Tibial nerve (tissue), 4 donors: Measurements from ENCODE around the gene CCR5AS.
A peak's percentile ranks its signal among the peaks of the same experiment; 100 is the strongest.

Experiments
- DNase-seq, 2 donors: peaks; one replicate each; pipeline ENCODE4 v3.0.0-alpha.2; 2019; ENCODE audit warnings: low spot score in 2 of 2
- H3K27ac ChIP-seq, 4 donors: fragments of 200-600 bp; sonication (generic) in 3 of 4; one replicate each; pipeline ENCODE4 v1.5.1; 2017 to 2019; ENCODE audit warnings: mild to moderate bottlenecking in 1 of 4
- H3K27me3 ChIP-seq, 2 donors: fragments of 200-600 bp; sonication (generic) in 1 of 2; one replicate each; pipeline versions ENCODE4 v1.5.1 to v1.6.0; 2017 to 2019
- H3K36me3 ChIP-seq, 3 donors: fragments of 200-600 bp; sonication (generic); one replicate each; pipeline ENCODE4 v1.5.1; 2018 to 2019
- H3K4me1 ChIP-seq, 4 donors: fragments of 200-600 bp; sonication (generic) in 3 of 4; one replicate each; pipeline ENCODE4 v1.5.1; 2017 to 2019
- H3K4me3 ChIP-seq, 4 donors: fragments of 200-600 bp; sonication (generic) in 3 of 4; one replicate each; pipeline ENCODE4 v1.5.1; 2017 to 2019; ENCODE audit warnings: mild to moderate bottlenecking in 1 of 4, moderate library complexity in 1 of 4
- H3K9me3 ChIP-seq, 4 donors: fragments of 200-600 bp; sonication (generic) in 3 of 4; one replicate each; pipeline ENCODE4 v1.5.1; 2017 to 2019
- EP300 ChIP-seq, 2 donors: sonication (generic); formaldehyde crosslinking; IDR thresholded peaks; one replicate each; pipeline ENCODE4 v1.6.1; 2017; ENCODE audit warnings: antibody characterized with exemption in 2 of 2, mild to moderate bottlenecking in 1 of 2
- POLR2A ChIP-seq, 2 donors: fragments of 450-650 bp; IDR thresholded peaks; one replicate each; pipeline ENCODE4 v1.6.1; 2017; ENCODE audit warnings: antibody characterized with exemption in 2 of 2, mild to moderate bottlenecking in 2 of 2, moderate library complexity in 2 of 2
- WGBS, 2 donors: methylation state at CpG; one replicate each; pipeline ENCODE4 v1.1.5; 2018; 5-methylcytosine and 5-hydroxymethylcytosine counted together
- TF ChIP-seq, protein P1 (sequence below), 5 experiments: fragments of 200-600 bp in 3 of 5; fragments of 450-650 bp in 2 of 5; sonication (generic) in 3 of 5; IDR thresholded peaks; one replicate each; pipeline ENCODE4 v1.5.1; 2016 to 2019; ENCODE audit warnings: antibody characterized with exemption in 5 of 5, mild to moderate bottlenecking in 3 of 5, moderate library complexity in 2 of 5

CCR5AS gene

DNA sequence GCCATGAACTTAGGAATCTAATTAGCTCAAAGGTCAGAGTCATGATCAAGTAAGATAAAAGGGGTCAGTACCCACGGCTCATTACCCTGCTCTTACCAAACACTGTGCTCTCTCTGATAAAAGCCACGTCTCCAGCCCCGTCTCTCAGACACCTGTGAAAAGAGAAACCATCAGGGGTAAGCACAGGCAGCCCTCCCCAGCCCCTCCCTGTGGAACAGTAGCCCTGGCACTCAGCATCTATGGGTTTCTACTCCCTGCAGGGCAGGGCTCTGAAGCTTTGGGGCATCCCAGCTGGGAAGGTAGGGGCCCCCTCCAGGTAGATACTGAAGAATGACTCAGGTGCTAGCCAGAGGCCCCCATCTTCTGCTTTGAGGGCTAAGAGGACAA is 47.3 kb upstream of the CCR5AS start:
- Histone ChIP-seq H3K36me3 (no peaks in the 10 kb centered on the region), H3K27ac (no peak overlapping the region), H3K27me3 (peaks cover 0 to 5% of the 10 kb centered on the region in 2 donors), H3K4me1 (no peaks in the 10 kb centered on the region), H3K4me3 (no peak overlapping the region), H3K9me3 (no peaks in the 10 kb centered on the region)
- no peak for DNase-seq
- WGBS, 2 donors: 35 to 44% methylated on average over 3 of the region's 3 CpGs
- TF ChIP-seq, protein P1, sequence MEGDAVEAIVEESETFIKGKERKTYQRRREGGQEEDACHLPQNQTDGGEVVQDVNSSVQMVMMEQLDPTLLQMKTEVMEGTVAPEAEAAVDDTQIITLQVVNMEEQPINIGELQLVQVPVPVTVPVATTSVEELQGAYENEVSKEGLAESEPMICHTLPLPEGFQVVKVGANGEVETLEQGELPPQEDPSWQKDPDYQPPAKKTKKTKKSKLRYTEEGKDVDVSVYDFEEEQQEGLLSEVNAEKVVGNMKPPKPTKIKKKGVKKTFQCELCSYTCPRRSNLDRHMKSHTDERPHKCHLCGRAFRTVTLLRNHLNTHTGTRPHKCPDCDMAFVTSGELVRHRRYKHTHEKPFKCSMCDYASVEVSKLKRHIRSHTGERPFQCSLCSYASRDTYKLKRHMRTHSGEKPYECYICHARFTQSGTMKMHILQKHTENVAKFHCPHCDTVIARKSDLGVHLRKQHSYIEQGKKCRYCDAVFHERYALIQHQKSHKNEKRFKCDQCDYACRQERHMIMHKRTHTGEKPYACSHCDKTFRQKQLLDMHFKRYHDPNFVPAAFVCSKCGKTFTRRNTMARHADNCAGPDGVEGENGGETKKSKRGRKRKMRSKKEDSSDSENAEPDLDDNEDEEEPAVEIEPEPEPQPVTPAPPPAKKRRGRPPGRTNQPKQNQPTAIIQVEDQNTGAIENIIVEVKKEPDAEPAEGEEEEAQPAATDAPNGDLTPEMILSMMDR (IDR thresholded peaks at IDR 0.05): no peak
- TF ChIP-seq EP300 (IDR thresholded peaks at IDR 0.05): no peak
- no peak for TF ChIP-seq POLR2A (IDR thresholded peaks at IDR 0.05)

GRCh38 chr3:46453526-46454208 is 46.8 kb upstream of the CCR5AS start:
- no peak for DNase-seq
- no peak for TF ChIP-seq EP300 (IDR thresholded peaks at IDR 0.05)
- Histone ChIP-seq H3K27me3 (peaks cover 0 to 5% of the 10 kb centered on the region in 2 donors), H3K9me3 (no peaks in the 10 kb centered on the region), H3K27ac (no peak overlapping the region), H3K4me3 (no peak overlapping the region), H3K36me3 (no peaks in the 10 kb centered on the region), H3K4me1 (no peaks in the 10 kb centered on the region)
- WGBS, 2 donors: 67 to 80% methylated on average over 6 to 7 of the region's 7 CpGs

DNA sequence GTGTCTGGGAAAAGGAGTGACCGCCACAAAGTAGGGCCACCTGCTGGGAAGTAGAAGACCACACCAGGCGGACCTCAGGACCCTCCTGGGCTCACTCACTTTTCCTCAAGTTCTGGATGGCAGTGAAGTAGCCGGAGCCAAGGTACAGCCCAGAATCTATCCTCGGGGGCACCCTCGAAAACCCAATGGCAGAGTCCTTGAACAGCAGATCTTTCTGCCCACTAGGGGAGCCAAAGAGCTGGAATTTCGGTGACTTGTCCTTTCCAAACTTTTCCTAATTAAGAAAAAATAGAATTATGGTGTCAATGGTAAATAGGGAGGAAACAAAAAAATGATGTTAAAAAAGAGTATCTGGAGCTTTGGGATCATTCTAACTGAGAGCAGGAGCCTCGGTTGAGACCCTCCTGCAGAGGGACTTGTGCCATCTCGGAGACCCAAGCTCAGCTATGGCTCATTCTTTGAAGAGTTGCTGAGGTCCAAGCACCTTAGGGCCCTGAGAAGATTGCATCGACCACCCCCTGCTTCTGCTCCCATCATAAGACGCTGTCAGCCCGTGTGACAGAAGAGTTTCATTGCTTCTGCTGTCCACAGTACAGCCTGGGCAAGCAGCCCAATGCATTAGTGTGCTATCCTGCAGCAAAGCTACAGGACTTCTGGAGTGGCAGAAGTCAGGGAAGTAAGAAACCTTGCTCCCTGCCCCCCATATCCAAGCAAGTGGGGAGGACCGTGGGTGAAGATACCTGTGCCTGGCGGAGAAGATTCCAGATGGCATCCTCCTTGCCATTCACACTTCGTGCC is 43.1 kb upstream of the CCR5AS start:
- DNase-seq: no peak
- Histone ChIP-seq H3K4me3 (no peak overlapping the region), H3K36me3 (no peaks in the 10 kb centered on the region), H3K9me3 (no peaks in the 10 kb centered on the region), H3K27me3 (peaks cover 0 to 5% of the 10 kb centered on the region in 2 donors), H3K27ac (no peak overlapping the region), H3K4me1 (no peaks in the 10 kb centered on the region)
- 63 to 71% methylated on average over 14 of the region's 14 CpGs for WGBS, 2 donors
- TF ChIP-seq EP300 (IDR thresholded peaks at IDR 0.05): no peak
- TF ChIP-seq POLR2A (IDR thresholded peaks at IDR 0.05): no peak
- TF ChIP-seq, protein P1 (IDR thresholded peaks at IDR 0.05): peak in 2 of 5 experiments; percentile 20 to 28

DNA sequence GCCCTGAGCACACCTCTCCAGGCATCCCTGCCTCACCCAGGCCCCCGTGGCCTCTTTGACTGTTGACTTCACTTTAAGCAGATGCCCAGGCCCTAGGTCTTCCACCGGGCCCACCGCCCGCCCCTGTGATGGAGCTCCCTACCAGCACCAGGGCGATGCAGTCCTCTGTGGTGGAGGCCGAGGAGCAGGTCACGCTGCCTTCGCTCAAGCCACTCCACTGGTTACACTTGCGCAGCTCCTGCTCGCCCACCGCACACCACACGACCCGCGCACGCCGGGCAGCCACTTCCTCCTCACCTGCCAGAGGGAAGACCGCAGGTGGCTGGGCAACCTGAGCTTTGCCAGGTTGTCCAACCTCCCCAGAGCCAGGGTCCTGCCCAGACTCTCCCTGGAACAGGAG is 41.9 kb upstream of the CCR5AS start:
- Histone ChIP-seq H3K27me3 (peaks cover 0 to 5% of the 10 kb centered on the region in 2 donors), H3K4me1 (no peaks in the 10 kb centered on the region), H3K36me3 (no peaks in the 10 kb centered on the region), H3K27ac (no peak overlapping the region), H3K4me3 (no peak overlapping the region), H3K9me3 (no peaks in the 10 kb centered on the region)
- DNase-seq: no peak
- TF ChIP-seq, protein P1 (IDR thresholded peaks at IDR 0.05): no peak
- TF ChIP-seq POLR2A (IDR thresholded peaks at IDR 0.05) (no peak), EP300 (IDR thresholded peaks at IDR 0.05) (no peak)
- WGBS, 2 donors: 85 to 93% methylated on average over 16 to 17 of the region's 17 CpGs

- no peak for DNase-seq
- Histone ChIP-seq H3K4me1 (no peaks in the 10 kb centered on the region), H3K27ac (no peak overlapping the region), H3K27me3 (peaks cover 0 to 5% of the 10 kb centered on the region in 2 donors), H3K9me3 (no peaks in the 10 kb centered on the region), H3K36me3 (no peaks in the 10 kb centered on the region), H3K4me3 (no peak overlapping the region)
- TF ChIP-seq EP300 (IDR thresholded peaks at IDR 0.05): no peak
- TF ChIP-seq, protein P1 (IDR thresholded peaks at IDR 0.05): no peak
- no peak for TF ChIP-seq POLR2A (IDR thresholded peaks at IDR 0.05)
- WGBS, 2 donors: 48 to 61% methylated on average over 5 of the region's 5 CpGs
Observed at GRCh38 chr3:46447228-46447985, 40.5 kb upstream of the CCR5AS start.
